HepG2 (cell line): ENCODE measurements around the gene ARL8B.

ENCODE experiments used
- ASH2L ChIP-seq: fragments of 300-600, 200-600 bp; sonication (generic); IDR thresholded peaks from 2 replicates; pipeline ENCODE4 v1.7.0; 2017; ENCODE audit warnings: low read depth, mild to moderate bottlenecking, moderate library complexity, mixed read lengths, low read length; ENCODE audit not compliant: insufficient read length
- EP300 ChIP-seq, 3 experiments: sonication (generic) in 1 of 3; formaldehyde crosslinking in 1 of 3; IDR thresholded peaks; 2 replicates each; pipeline versions ENCODE4 v1.5.1 to v1.6.1; 2011 to 2020; ENCODE audit warnings: low read depth in 2 of 3, low read length in 2 of 3, borderline replicate concordance in 1 of 3, improper control_type of control experiment in 1 of 3, mild to moderate bottlenecking in 1 of 3, missing genetic modification reagents in 1 of 3, moderate library complexity in 1 of 3
- JUND ChIP-seq: sonication (generic); formaldehyde crosslinking; IDR thresholded peaks from 2 replicates; pipeline ENCODE4 v1.8.0; 2022; ENCODE audit warnings: mild to moderate bottlenecking, missing genetic modification reagents
- NR1H2 ChIP-seq: sonication (generic); formaldehyde crosslinking; IDR thresholded peaks from 2 replicates; pipeline ENCODE4 v1.8.1; 2022; ENCODE audit warnings: low read depth, missing genetic modification reagents, borderline replicate concordance
- TBX2 ChIP-seq: sonication (generic); formaldehyde crosslinking; IDR thresholded peaks from 2 replicates; pipeline ENCODE4 v1.5.0; 2020; ENCODE audit warnings: missing genetic modification reagents, mild to moderate bottlenecking, borderline replicate concordance
- ZSCAN9 ChIP-seq: IDR thresholded peaks from 2 replicates; pipeline ENCODE4 v1.6.1; 2016; ENCODE audit warnings: borderline replicate concordance
- TF ChIP-seq, protein P1 (sequence below): sonication (generic); formaldehyde crosslinking; IDR thresholded peaks from 2 replicates; pipeline ENCODE4 v1.5.0; 2020; ENCODE audit warnings: mild to moderate bottlenecking, missing genetic modification reagents, moderate library complexity
- TF ChIP-seq, protein P2 (sequence below): sonication (generic); formaldehyde crosslinking; IDR thresholded peaks from 2 replicates; pipeline ENCODE4 v1.5.0; 2020; ENCODE audit warnings: mild to moderate bottlenecking, missing genetic modification reagents

DNA sequence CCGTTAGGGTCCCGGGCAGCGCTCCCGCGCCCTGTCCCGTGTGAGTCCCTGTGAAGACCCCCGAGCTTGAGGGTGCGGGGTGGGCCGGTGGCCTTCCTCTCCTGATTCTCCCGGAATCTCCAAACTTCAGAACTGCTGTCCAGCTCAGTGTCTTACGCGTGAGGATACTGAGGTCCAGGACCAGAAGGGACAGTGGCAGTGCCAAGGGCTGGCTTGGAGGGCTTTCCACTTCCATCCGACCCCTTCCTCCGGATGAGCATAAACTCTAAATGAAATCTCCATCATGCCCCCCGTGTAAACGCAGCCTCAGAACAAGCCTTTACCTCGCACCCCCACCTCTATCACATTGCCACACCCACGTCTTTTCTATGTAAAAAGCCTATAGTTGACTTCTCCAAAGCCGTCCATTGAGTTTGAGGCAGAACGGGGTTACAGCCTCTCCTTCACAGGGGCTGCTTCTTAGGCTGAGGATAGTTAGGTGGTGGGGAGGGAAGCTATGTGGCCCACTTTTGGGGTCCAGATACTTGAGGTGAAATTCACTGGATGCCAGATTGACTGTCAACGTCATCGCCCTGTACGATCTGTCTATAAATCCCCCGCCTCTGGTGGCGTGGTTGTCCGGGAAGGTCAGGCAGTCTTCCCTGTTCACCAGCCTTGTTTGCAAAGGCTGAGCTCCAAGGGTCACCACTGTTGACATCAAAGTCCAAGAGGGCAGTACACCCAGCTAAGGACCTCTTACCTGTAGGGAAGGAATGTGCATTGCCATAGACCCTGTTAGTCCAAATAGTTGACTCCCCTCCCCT lies 66.5 kb downstream of the ARL8B start:
- peak; percentile 41 for TF ChIP-seq ASH2L
- TF ChIP-seq, protein P1, sequence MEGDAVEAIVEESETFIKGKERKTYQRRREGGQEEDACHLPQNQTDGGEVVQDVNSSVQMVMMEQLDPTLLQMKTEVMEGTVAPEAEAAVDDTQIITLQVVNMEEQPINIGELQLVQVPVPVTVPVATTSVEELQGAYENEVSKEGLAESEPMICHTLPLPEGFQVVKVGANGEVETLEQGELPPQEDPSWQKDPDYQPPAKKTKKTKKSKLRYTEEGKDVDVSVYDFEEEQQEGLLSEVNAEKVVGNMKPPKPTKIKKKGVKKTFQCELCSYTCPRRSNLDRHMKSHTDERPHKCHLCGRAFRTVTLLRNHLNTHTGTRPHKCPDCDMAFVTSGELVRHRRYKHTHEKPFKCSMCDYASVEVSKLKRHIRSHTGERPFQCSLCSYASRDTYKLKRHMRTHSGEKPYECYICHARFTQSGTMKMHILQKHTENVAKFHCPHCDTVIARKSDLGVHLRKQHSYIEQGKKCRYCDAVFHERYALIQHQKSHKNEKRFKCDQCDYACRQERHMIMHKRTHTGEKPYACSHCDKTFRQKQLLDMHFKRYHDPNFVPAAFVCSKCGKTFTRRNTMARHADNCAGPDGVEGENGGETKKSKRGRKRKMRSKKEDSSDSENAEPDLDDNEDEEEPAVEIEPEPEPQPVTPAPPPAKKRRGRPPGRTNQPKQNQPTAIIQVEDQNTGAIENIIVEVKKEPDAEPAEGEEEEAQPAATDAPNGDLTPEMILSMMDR (CRISPR knock-in tag): peak; percentile 31
- TF ChIP-seq JUND (CRISPR knock-in tag): no peak
- TF ChIP-seq TBX2: peak; percentile 22; the same call in 1 of the 2 replicates
- TF ChIP-seq, protein P2, sequence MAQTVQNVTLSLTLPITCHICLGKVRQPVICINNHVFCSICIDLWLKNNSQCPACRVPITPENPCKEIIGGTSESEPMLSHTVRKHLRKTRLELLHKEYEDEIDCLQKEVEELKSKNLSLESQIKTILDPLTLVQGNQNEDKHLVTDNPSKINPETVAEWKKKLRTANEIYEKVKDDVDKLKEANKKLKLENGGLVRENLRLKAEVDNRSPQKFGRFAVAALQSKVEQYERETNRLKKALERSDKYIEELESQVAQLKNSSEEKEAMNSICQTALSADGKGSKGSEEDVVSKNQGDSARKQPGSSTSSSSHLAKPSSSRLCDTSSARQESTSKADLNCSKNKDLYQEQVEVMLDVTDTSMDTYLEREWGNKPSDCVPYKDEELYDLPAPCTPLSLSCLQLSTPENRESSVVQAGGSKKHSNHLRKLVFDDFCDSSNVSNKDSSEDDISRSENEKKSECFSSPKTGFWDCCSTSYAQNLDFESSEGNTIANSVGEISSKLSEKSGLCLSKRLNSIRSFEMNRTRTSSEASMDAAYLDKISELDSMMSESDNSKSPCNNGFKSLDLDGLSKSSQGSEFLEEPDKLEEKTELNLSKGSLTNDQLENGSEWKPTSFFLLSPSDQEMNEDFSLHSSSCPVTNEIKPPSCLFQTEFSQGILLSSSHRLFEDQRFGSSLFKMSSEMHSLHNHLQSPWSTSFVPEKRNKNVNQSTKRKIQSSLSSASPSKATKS (CRISPR knock-in tag): no peak
- TF ChIP-seq NR1H2 (CRISPR knock-in tag): no peak
- peak in 1 of 2 experiments; percentile 52; a peak in 2 of 4 replicates for TF ChIP-seq EP300 (IDR thresholded peaks at IDR 0.05; ENCODE audit: low read depth in 2 of 2, low read length in 2 of 2)
- peak; percentile 67 for TF ChIP-seq EP300 (CRISPR knock-in tag; IDR thresholded peaks at IDR 0.05; ENCODE audit: borderline replicate concordance)
- TF ChIP-seq ZSCAN9 (CRISPR knock-in tag): peak; percentile 72; the same call in 1 of the 2 replicates
